H1 (cell line): ENCODE results near the gene SPATA31D4. TPM values are rescaled to one million over a fixed set of nuclear protein-coding genes. Genes with fewer than 3 reads are reported as not detected.

ENCODE experiments used
- CTCF ChIA-PET: fragments of 300-600 bp; sonication (Branson Sonifier 250); formaldehyde crosslinking; loops from one replicate; lab custom pipeline; 2021; ENCODE audit not compliant: partially characterized antibody; lab: Charles Lee
- POLR2A ChIA-PET: fragments of 300-600 bp; sonication (Branson Sonifier 250); formaldehyde crosslinking; loops from one replicate; lab custom pipeline; 2021; ENCODE audit warnings: inconsistent platforms; ENCODE audit not compliant: partially characterized antibody; lab: Charles Lee
- DNase-seq, 2 experiments: peaks; one replicate each; pipeline versions ENCODE4 v3.0.0 to v3.0.0-alpha.2; 2010 to 2022; ENCODE audit warnings: low spot score in 2 of 2, low read depth in 1 of 2, mixed read lengths in 1 of 2
- FAIRE-seq: peaks from 2 replicates; lab custom pipeline; 2011; peaks lifted over from hg19 to GRCh38; lab: Jason Lieb, UNC
- H2AFZ ChIP-seq: 2 replicates; pipeline ENCODE4 v1.8.1; 2012; ENCODE audit warnings: low read length, inconsistent platforms
- H2AK5ac ChIP-seq: 2 replicates; pipeline ENCODE4 v1.6.1; 2013; ENCODE audit warnings: low read depth, low read length
- H2BK120ac ChIP-seq: replicated peaks from 2 replicates; pipeline ENCODE3; 2013; ENCODE audit warnings: low read depth, low read length, inconsistent platforms
- H2BK12ac ChIP-seq: 2 replicates; pipeline ENCODE4 v1.6.1; 2013; ENCODE audit warnings: low read depth, low read length
- H2BK15ac ChIP-seq: 2 replicates; pipeline ENCODE4 v1.6.1; 2013; ENCODE audit warnings: low read length
- H2BK20ac ChIP-seq: 2 replicates; pipeline ENCODE4 v1.6.1; 2013; ENCODE audit warnings: low read length
- H2BK5ac ChIP-seq: 2 replicates; pipeline ENCODE4 v1.6.1; 2013; ENCODE audit warnings: low read depth, low read length
- H3K14ac ChIP-seq: 2 replicates; pipeline ENCODE4 v1.6.1; 2013; ENCODE audit warnings: inconsistent platforms; ENCODE audit not compliant: insufficient read length
- H3K18ac ChIP-seq: 2 replicates; pipeline ENCODE4 v1.6.1; 2013; ENCODE audit warnings: low read length; ENCODE audit errors: extremely low read depth
- H3K23ac ChIP-seq: 2 replicates; pipeline ENCODE4 v1.6.1; 2013; ENCODE audit warnings: inconsistent platforms; ENCODE audit not compliant: insufficient read length
- H3K23me2 ChIP-seq: 2 replicates; pipeline ENCODE4 v1.6.1; 2013; ENCODE audit warnings: low read depth, low read length
- H3K27ac ChIP-seq: 2 replicates; pipeline ENCODE4 v1.6.1; 2011; ENCODE audit warnings: low read depth, low read length, inconsistent platforms
- H3K27me3 ChIP-seq, 4 experiments: replicated peaks in 1 of 4; 1 replicate in 1 of 4; 2 replicates in 3 of 4; pipeline versions ENCODE4 v1.6.1 to v1.8.1; 2011 to 2013; ENCODE audit warnings: low read length in 3 of 4, mild to moderate bottlenecking in 3 of 4, inconsistent platforms in 2 of 4, mixed read lengths in 2 of 4, moderate library complexity in 1 of 4; ENCODE audit not compliant: control insufficient read depth in 3 of 4, insufficient read depth in 3 of 4; ENCODE audit errors: extremely low read depth in 1 of 4
- H3K36me3 ChIP-seq, 4 experiments: 2 replicates each; pipeline versions ENCODE4 v1.6.1 to v1.8.1; 2011 to 2013; ENCODE audit warnings: mild to moderate bottlenecking in 4 of 4, low read length in 3 of 4, moderate library complexity in 2 of 4, control low read depth in 1 of 4, inconsistent platforms in 1 of 4; ENCODE audit not compliant: insufficient read depth in 4 of 4, control insufficient read depth in 2 of 4
- H3K4ac ChIP-seq: replicated peaks from 2 replicates; pipeline ENCODE3; 2013; ENCODE audit warnings: low read length, low read depth, mixed read lengths, inconsistent platforms; ENCODE audit not compliant: insufficient read length
- H3K4me1 ChIP-seq, 4 experiments: replicated peaks in 1 of 4; 1 replicate in 1 of 4; 2 replicates in 3 of 4; pipeline versions ENCODE4 v1.6.1 to v1.8.1; 2011 to 2013; ENCODE audit warnings: low read length in 3 of 4, inconsistent platforms in 2 of 4, mixed read lengths in 1 of 4; ENCODE audit not compliant: insufficient read depth in 4 of 4, control insufficient read depth in 3 of 4
- H3K4me2 ChIP-seq, 2 experiments: 2 replicates each; pipeline versions ENCODE4 v1.6.1 to v1.8.1; 2011 to 2013; ENCODE audit warnings: low read depth in 2 of 2, low read length in 2 of 2, control low read depth in 1 of 2, inconsistent platforms in 1 of 2, mild to moderate bottlenecking in 1 of 2; ENCODE audit not compliant: insufficient read depth in 1 of 2
- H3K4me3 ChIP-seq, 4 experiments: fragments of 200-600, 300-600 bp in 1 of 4; sonication (generic), shearing (Covaris generic), sonication (Bioruptor Twin) in 1 of 4; 2 replicates each; pipeline versions ENCODE4 v1.5.1 to v1.8.1; 2011 to 2016; ENCODE audit warnings: low read length in 4 of 4, low read depth in 3 of 4, control low read depth in 2 of 4, inconsistent platforms in 2 of 4, mild to moderate bottlenecking in 2 of 4, mixed read lengths in 1 of 4, moderate library complexity in 1 of 4; ENCODE audit not compliant: insufficient read depth in 2 of 4; ENCODE audit errors: extremely low read depth in 1 of 4
- H3K56ac ChIP-seq: replicated peaks from 2 replicates; pipeline ENCODE3; 2013; ENCODE audit warnings: low read depth, mild to moderate bottlenecking, mixed read lengths, low read length, inconsistent platforms; ENCODE audit not compliant: insufficient read length
- H3K79me1 ChIP-seq: 2 replicates; pipeline ENCODE4 v1.6.1; 2013; ENCODE audit warnings: low read depth, low read length, control low read depth
- H3K79me2 ChIP-seq, 2 experiments: 2 replicates each; pipeline versions ENCODE4 v1.6.1 to v1.8.1; 2012 to 2013; ENCODE audit warnings: low read length in 2 of 2, mild to moderate bottlenecking in 2 of 2, inconsistent platforms in 1 of 2; ENCODE audit not compliant: insufficient read depth in 2 of 2, control insufficient read depth in 1 of 2
- H3K9ac ChIP-seq, 4 experiments: replicated peaks in 1 of 4; 1 replicate in 1 of 4; 2 replicates in 3 of 4; pipeline versions ENCODE4 v1.6.1 to v1.8.1; 2011 to 2013; ENCODE audit warnings: low read depth in 3 of 4, low read length in 3 of 4, control low read depth in 2 of 4, mild to moderate bottlenecking in 2 of 4, moderate library complexity in 2 of 4, inconsistent platforms in 1 of 4; ENCODE audit errors: extremely low read depth in 1 of 4
- H3K9me3 ChIP-seq, 2 experiments: 2 replicates each; pipeline versions ENCODE4 v1.6.1 to v1.8.1; 2012 to 2013; ENCODE audit warnings: mild to moderate bottlenecking in 2 of 2, moderate library complexity in 2 of 2, control low read depth in 1 of 2, inconsistent platforms in 1 of 2, low read depth in 1 of 2, low read length in 1 of 2, mixed read lengths in 1 of 2; ENCODE audit not compliant: insufficient read depth in 2 of 2
- H4K20me1 ChIP-seq, 2 experiments: replicated peaks in 1 of 2; 2 replicates each; pipeline versions ENCODE3 to v1.8.1; 2011 to 2013; ENCODE audit warnings: inconsistent platforms in 2 of 2, low read length in 2 of 2, mild to moderate bottlenecking in 1 of 2; ENCODE audit not compliant: insufficient read depth in 2 of 2, control insufficient read depth in 1 of 2
- H4K5ac ChIP-seq: 2 replicates; pipeline ENCODE4 v1.6.1; 2013; ENCODE audit warnings: low read length, low read depth, mixed read lengths, inconsistent platforms; ENCODE audit not compliant: insufficient read length
- H4K8ac ChIP-seq: 2 replicates; pipeline ENCODE4 v1.8.0; 2013; ENCODE audit warnings: mild to moderate bottlenecking, moderate library complexity, low read length, inconsistent platforms; ENCODE audit not compliant: insufficient read depth; ENCODE audit errors: extremely low read depth
- H4K91ac ChIP-seq: replicated peaks from 2 replicates; pipeline ENCODE3; 2013; ENCODE audit warnings: low read length, mixed read lengths, inconsistent platforms; ENCODE audit not compliant: insufficient read length
- ATF3 ChIP-seq: IDR thresholded peaks from 2 replicates; pipeline ENCODE4 v1.6.1; 2011; ENCODE audit warnings: low read depth, mild to moderate bottlenecking, low read length; ENCODE audit not compliant: insufficient read depth
- CHD2 ChIP-seq: IDR thresholded peaks from 2 replicates; pipeline ENCODE4 v1.6.1; 2012; ENCODE audit warnings: low read length, improper control_type of control experiment
- EP300 ChIP-seq, 2 experiments: IDR thresholded peaks; 1 replicate in 1 of 2; 2 replicates in 1 of 2; pipeline ENCODE4 v1.6.1; 2011 to 2012; ENCODE audit warnings: low read depth in 2 of 2, low read length in 2 of 2, mild to moderate bottlenecking in 2 of 2, borderline replicate concordance in 1 of 2, inconsistent platforms in 1 of 2, moderate library complexity in 1 of 2
- HDAC2 ChIP-seq, 2 experiments: fragments of 300-600 bp in 1 of 2; sonication (generic) in 1 of 2; IDR thresholded peaks; 2 replicates each; pipeline ENCODE4 v1.6.1; 2011 to 2012; ENCODE audit warnings: low read depth in 2 of 2, low read length in 2 of 2, mild to moderate bottlenecking in 2 of 2, moderate library complexity in 2 of 2, borderline replicate concordance in 1 of 2, inconsistent platforms in 1 of 2
- JUN ChIP-seq: IDR thresholded peaks from 2 replicates; pipeline ENCODE4 v1.6.1; 2011; ENCODE audit warnings: low read depth, mild to moderate bottlenecking, improper control_type of control experiment, low read length
- KDM4A ChIP-seq: IDR thresholded peaks from one replicate; pipeline ENCODE4 v1.7.1; 2012; ENCODE audit warnings: low read depth, mild to moderate bottlenecking, moderate library complexity, low read length, inconsistent platforms; ENCODE audit not compliant: severe bottlenecking
- POU5F1 ChIP-seq: IDR thresholded peaks from 2 replicates; pipeline ENCODE4 v1.6.1; 2011; ENCODE audit warnings: low read depth, mild to moderate bottlenecking, low read length, moderate library complexity
- RBBP5 ChIP-seq: IDR thresholded peaks from 2 replicates; pipeline ENCODE4 v1.7.1; 2012; ENCODE audit warnings: low read depth, mild to moderate bottlenecking, inconsistent platforms, low read length, moderate library complexity, borderline replicate concordance
- SIN3A ChIP-seq, 2 experiments: IDR thresholded peaks in 1 of 2; conservative IDR thresholded peaks in 1 of 2; 2 replicates each; pipeline ENCODE4 v1.6.1; 2011 to 2012; ENCODE audit warnings: low read length in 2 of 2, improper control_type of control experiment in 1 of 2, low read depth in 1 of 2, mild to moderate bottlenecking in 1 of 2
- SP1 ChIP-seq: IDR thresholded peaks from 2 replicates; pipeline ENCODE4 v1.6.1; 2011; ENCODE audit warnings: low read depth, low read length
- SUZ12 ChIP-seq: fragments of 200-600 bp; sonication (generic); IDR thresholded peaks from 2 replicates; pipeline ENCODE4 v1.6.1; 2012; ENCODE audit warnings: mild to moderate bottlenecking, inconsistent platforms, low read length, moderate library complexity, mixed read lengths
- TBP ChIP-seq: IDR thresholded peaks from 2 replicates; pipeline ENCODE4 v1.6.1; 2011; ENCODE audit warnings: low read depth, low read length, improper control_type of control experiment
- WGBS, 2 experiments: shearing (Covaris generic) in 1 of 2; methylation state at CpG; one replicate each; pipeline versions ENCODE4 v1.1.6 to v1.1.7; 2013 to 2015; ENCODE audit warnings: low lambda C conversion rate in 2 of 2, mixed read lengths in 2 of 2, inconsistent platforms in 1 of 2, low coverage in 1 of 2, missing lambda C conversion rate in 1 of 2; ENCODE audit not compliant: insufficient replicate concordance in 2 of 2, insufficient coverage in 1 of 2, insufficient read length in 1 of 2; ENCODE audit errors: extremely low coverage in 1 of 2, missing lambda C conversion rate in 1 of 2; 5-methylcytosine and 5-hydroxymethylcytosine counted together
- polyA plus RNA-seq, 7 experiments: library from polyadenylated mRNA; depleted of rRNA in 3 of 7; stranded (reverse) in 5 of 7; unstranded in 2 of 7; fragments of >200 nt in 5 of 7; fragments of 200-250 nt in 2 of 7; gene quantifications; 1 replicate in 5 of 7; 2 replicates in 1 of 7; 4 replicates in 1 of 7; pipeline versions ENCODE4 v1.2.1 to v1.2.3, GENCODE V29; 2011 to 2013; ENCODE audit warnings: missing spikeins in 2 of 7, mixed read lengths in 2 of 7
- total RNA-seq: library from RNA; stranded (reverse); fragmentation: NEBNext Ultra II Directional; extraction: Animal tissue kit (Norgen Biotek cat#: 25700); gene quantifications from 2 replicates; pipeline ENCODE4 v1.2.1, GENCODE V29; 2021

SPATA31D4 gene
- total and polyA plus RNA-seq, 2 of the 8 experiments (the other 6 are each of a cell fraction or from before 2014, with no cell fraction given) = not detected

- ChIA-PET CTCF (no interaction called here), POLR2A (no interaction called here)
- no peak overlapping the region for H3K4me2 ChIP-seq
- no peaks in the 10 kb centered on the region for H3K4me1 ChIP-seq
- H3K79me1 ChIP-seq = no peaks in the 10 kb centered on the region
- no peak for DNase-seq
- H3K27ac ChIP-seq = no peak overlapping the region
- no peak overlapping the region for H3K4ac ChIP-seq
- H2AFZ ChIP-seq = peak overlapping the region; percentile 8; the same call in 1 of the 2 replicates
- no peak overlapping the region for H3K9ac ChIP-seq
- no peaks in the 10 kb centered on the region for H3K27me3 ChIP-seq
- no peak overlapping the region for H3K23ac ChIP-seq
- H3K9me3 ChIP-seq = no peaks in the 10 kb centered on the region
- WGBS, 2 experiments = 84% methylated on average over 2 of the region's 2 CpGs; no CpG with 5 or more reads in 1 of the 2 experiments
- no peaks in the 10 kb centered on the region; the same call in 1 of the 2 replicates for H3K23me2 ChIP-seq
- H3K14ac ChIP-seq = no peak overlapping the region
- no peak overlapping the region for H4K8ac ChIP-seq
- no peak overlapping the region for H2BK20ac ChIP-seq
- H3K79me2 ChIP-seq = no peaks in the 10 kb centered on the region
- peaks cover 0 to 2% of the 10 kb centered on the region in 2 experiments for H4K20me1 ChIP-seq
- H3K56ac ChIP-seq = no peak overlapping the region
- FAIRE-seq = no peak
- no peak overlapping the region for H3K4me3 ChIP-seq
- no peak overlapping the region for H2BK15ac ChIP-seq
- H2BK5ac ChIP-seq = no peak overlapping the region
- H4K91ac ChIP-seq = no peak overlapping the region
- H3K18ac ChIP-seq = no peak overlapping the region
- H2BK12ac ChIP-seq = no peak overlapping the region
- no peak overlapping the region for H2BK120ac ChIP-seq
- no peaks in the 10 kb centered on the region for H3K36me3 ChIP-seq
- no peak overlapping the region for H4K5ac ChIP-seq
- no peak overlapping the region for H2AK5ac ChIP-seq
- no peak for TF ChIP-seq ATF3
- TF ChIP-seq SIN3A (conservative IDR thresholded peaks at IDR 0.05 in 1 of 2, IDR thresholded peaks at IDR 0.05 in 1 of 2; ENCODE audit: low read depth in 1 of 2, low read length in 2 of 2) = no peak
- TF ChIP-seq EP300 (IDR thresholded peaks at IDR 0.05; ENCODE audit: borderline replicate concordance in 1 of 2, low read depth in 2 of 2, low read length in 2 of 2) = no peak
- TF ChIP-seq POU5F1 = no peak
- TF ChIP-seq SUZ12 = no peak
- TF ChIP-seq KDM4A = no peak
- no peak for TF ChIP-seq SP1
- no peak for TF ChIP-seq RBBP5
- TF ChIP-seq HDAC2 (IDR thresholded peaks at IDR 0.05; ENCODE audit: borderline replicate concordance in 1 of 2, low read depth in 2 of 2, low read length in 2 of 2) = no peak
- TF ChIP-seq JUN = no peak
- no peak for TF ChIP-seq CHD2
- no peak for TF ChIP-seq TBP
These were observed 49.7 kb upstream of the SPATA31D4 start for GRCh38 chr9:81878530-81878929.
